K562 (cell line): ENCODE results near the gene AMPD3. TPM values are rescaled to one million over a fixed set of nuclear protein-coding genes. Genes with fewer than 3 reads are reported as not detected.

Source experiments
- BCOR ChIP-seq: fragments of 450-650 bp; IDR thresholded peaks from 2 replicates; pipeline ENCODE4 v1.6.1; 2016
- CHD4 ChIP-seq: fragments of 200-600 bp; sonication (generic); IDR thresholded peaks from 3 replicates; pipeline ENCODE4 v1.6.1; 2012; ENCODE audit warnings: low read depth, mild to moderate bottlenecking, mixed read lengths, low read length, inconsistent platforms; ENCODE audit not compliant: insufficient read depth, insufficient replicate concordance, poor library complexity, severe bottlenecking
- CREB1 ChIP-seq, 2 experiments: sonication (generic) in 1 of 2; formaldehyde crosslinking in 1 of 2; IDR thresholded peaks; 2 replicates each; pipeline versions ENCODE4 v1.6.1 to v1.8.0; 2012 to 2022; ENCODE audit warnings: inconsistent platforms in 1 of 2, mild to moderate bottlenecking in 1 of 2, missing genetic modification reagents in 1 of 2, moderate library complexity in 1 of 2
- ESRRB ChIP-seq: fragments of 250-450 bp; sonication (Bioruptor Pico); IDR thresholded peaks from 2 replicates; pipeline ENCODE4 v1.5.0; 2020; ENCODE audit warnings: mild to moderate bottlenecking, moderate library complexity, borderline replicate concordance
- ETV6 ChIP-seq, 3 experiments: fragments of 150-350 bp in 1 of 3; sonication (generic) in 1 of 3; formaldehyde crosslinking in 1 of 3; IDR thresholded peaks; 2 replicates each; pipeline versions ENCODE4 v1.6.1 to v1.8.0; 2014 to 2022; ENCODE audit warnings: borderline replicate concordance in 2 of 3, low read depth in 2 of 3, antibody characterized with exemption in 1 of 3, low read length in 1 of 3, mild to moderate bottlenecking in 1 of 3, missing genetic modification reagents in 1 of 3
- POLR2A ChIP-seq: fragments of 450-650 bp; conservative IDR thresholded peaks from 2 replicates; pipeline ENCODE4 v1.6.1; 2016
- RBBP5 ChIP-seq: fragments of 200-600 bp; sonication (generic); IDR thresholded peaks from 2 replicates; pipeline ENCODE4 v1.6.1; 2012; ENCODE audit warnings: borderline replicate concordance, mild to moderate bottlenecking, low read length, control low read depth, inconsistent platforms; ENCODE audit not compliant: insufficient read depth, poor library complexity, severe bottlenecking
- SIN3B ChIP-seq: fragments of 450-650 bp; IDR thresholded peaks from 2 replicates; pipeline ENCODE4 v1.6.1; 2017; ENCODE audit warnings: low read depth, mild to moderate bottlenecking, moderate library complexity
- SP1 ChIP-seq: sonication (generic); formaldehyde crosslinking; IDR thresholded peaks from 2 replicates; pipeline ENCODE4 v1.8.1; 2022; ENCODE audit warnings: mild to moderate bottlenecking, missing genetic modification reagents
- SRSF3 ChIP-seq: fragments of 200-400 bp; formaldehyde crosslinking; IDR thresholded peaks from 2 replicates; pipeline ENCODE4 v1.6.1; 2016; ENCODE audit warnings: mild to moderate bottlenecking, low read length, moderate library complexity; ENCODE audit not compliant: insufficient read depth
- TAF1 ChIP-seq: IDR thresholded peaks from 2 replicates; pipeline ENCODE4 v1.6.1; 2011; ENCODE audit warnings: mild to moderate bottlenecking, low read length, moderate library complexity; ENCODE audit not compliant: insufficient read depth, control insufficient read depth, severe bottlenecking; ENCODE audit errors: extremely low read depth
- polyA plus RNA-seq, 8 experiments: library from polyadenylated mRNA; depleted of rRNA in 4 of 8; stranded (reverse) in 5 of 8; unstranded in 3 of 8; fragments of >200 nt; fragmentation: Nextera tagmentation in 2 of 8; fragmentation: Illumina TruSeq in 1 of 8; extraction: Ambion mirVana in 2 of 8; extraction: Trizol in 1 of 8; gene quantifications; 2 replicates each; pipeline versions ENCODE4 v1.2.1 to v1.2.3, GENCODE V29; 2011 to 2014; ENCODE audit warnings: inconsistent platforms in 1 of 8, missing spikeins in 1 of 8
- total RNA-seq, 7 experiments: library from RNA; depleted of rRNA in 6 of 7; stranded (reverse); fragments of >200 nt in 6 of 7; fragmentation: Illumina TruSeq in 2 of 7; extraction: Trizol in 2 of 7; gene quantifications; 2 replicates each; pipeline versions ENCODE4 v1.2.1 to v1.2.3, GENCODE V29; 2011 to 2021; ENCODE audit warnings: low replicate concordance in 1 of 7
- TF ChIP-seq, protein P1 (sequence below): fragments of 250-450 bp; sonication (Bioruptor Pico); IDR thresholded peaks from 2 replicates; pipeline ENCODE4 v1.8.0; 2021; ENCODE audit warnings: mild to moderate bottlenecking, moderate library complexity
- TF ChIP-seq, protein P2 (sequence below): fragments of 200-600 bp; sonication (generic); IDR thresholded peaks from one replicate; pipeline ENCODE4 v1.6.1; 2012; ENCODE audit warnings: mild to moderate bottlenecking, low read depth, low read length, inconsistent platforms

Gene AMPD3
- total and polyA plus RNA-seq, 9 of the 15 experiments (the other 6 are each of a cell fraction or from before 2014, with no cell fraction given), result 4.4 to 23.6 (median 11.2) TPM

DNA sequence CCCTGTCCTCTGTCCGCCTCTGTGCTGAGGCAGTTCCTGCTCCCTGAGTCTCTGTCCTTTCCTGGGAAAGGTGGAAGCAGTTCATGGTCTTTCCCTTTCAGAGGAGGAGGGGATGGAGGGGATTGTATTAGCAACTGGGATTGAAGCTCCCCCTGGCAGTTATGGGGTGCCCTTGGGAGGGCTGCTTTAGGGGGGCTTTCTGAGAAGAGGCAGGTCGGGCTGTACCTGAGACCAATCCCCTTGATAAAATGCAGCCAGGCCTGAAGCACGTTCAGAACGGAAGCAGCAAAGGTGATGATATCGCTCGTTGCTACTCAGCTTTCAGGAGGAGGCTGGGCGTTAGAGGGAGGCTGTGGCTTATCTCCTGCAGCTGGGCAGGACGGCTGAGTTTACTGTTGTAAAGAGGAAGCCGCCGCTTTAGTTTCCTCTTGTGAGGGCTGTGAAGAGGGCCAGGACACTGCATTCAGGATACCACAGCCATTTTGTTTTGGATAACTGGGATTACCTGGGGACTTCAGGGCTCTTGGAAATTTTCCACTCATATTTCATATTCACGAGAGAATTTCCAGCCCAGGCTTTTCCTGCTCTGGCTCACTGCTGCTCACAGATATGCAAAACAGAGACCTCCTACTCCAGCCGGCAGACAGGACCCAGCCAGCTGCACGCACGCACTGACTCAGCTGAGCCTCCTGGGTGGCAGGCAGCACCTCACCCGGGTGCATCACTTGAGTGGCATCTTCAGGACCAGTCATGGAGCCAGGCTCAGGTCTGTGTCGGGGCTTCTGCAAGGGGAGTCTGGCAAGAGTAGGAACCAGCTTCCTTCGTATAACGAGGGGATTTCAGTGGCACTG lies 798 bp downstream of the AMPD3 start (continued):
- TF ChIP-seq CREB1 (IDR thresholded peaks at IDR 0.05) (no peak; the same call in 1 of the 2 replicates), CREB1 (CRISPR knock-in tag; IDR thresholded peaks at IDR 0.05) (no peak), CHD4 (peak; percentile 15), TAF1 (peak; percentile 82), ESRRB (CRISPR knock-in tag) (no peak), SRSF3 (no peak), ETV6 (IDR thresholded peaks at IDR 0.05; ENCODE audit: borderline replicate concordance in 1 of 2, low read depth in 2 of 2, low read length in 1 of 2) (peak; percentile 46 to 67; a peak in 1 of 4 replicates), ETV6 (CRISPR knock-in tag; IDR thresholded peaks at IDR 0.05; ENCODE audit: borderline replicate concordance) (no peak), SP1 (no peak), POLR2A (peak; percentile 78), BCOR (0 out of 2 replicates have a peak, but pooled peaks have one; percentile 9), RBBP5 (peak; percentile 50), SIN3B (no peak)
- TF ChIP-seq, protein P1, sequence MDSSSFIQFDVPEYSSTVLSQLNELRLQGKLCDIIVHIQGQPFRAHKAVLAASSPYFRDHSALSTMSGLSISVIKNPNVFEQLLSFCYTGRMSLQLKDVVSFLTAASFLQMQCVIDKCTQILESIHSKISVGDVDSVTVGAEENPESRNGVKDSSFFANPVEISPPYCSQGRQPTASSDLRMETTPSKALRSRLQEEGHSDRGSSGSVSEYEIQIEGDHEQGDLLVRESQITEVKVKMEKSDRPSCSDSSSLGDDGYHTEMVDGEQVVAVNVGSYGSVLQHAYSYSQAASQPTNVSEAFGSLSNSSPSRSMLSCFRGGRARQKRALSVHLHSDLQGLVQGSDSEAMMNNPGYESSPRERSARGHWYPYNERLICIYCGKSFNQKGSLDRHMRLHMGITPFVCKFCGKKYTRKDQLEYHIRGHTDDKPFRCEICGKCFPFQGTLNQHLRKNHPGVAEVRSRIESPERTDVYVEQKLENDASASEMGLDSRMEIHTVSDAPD (CRISPR knock-in tag), result no peak
- TF ChIP-seq, protein P2, sequence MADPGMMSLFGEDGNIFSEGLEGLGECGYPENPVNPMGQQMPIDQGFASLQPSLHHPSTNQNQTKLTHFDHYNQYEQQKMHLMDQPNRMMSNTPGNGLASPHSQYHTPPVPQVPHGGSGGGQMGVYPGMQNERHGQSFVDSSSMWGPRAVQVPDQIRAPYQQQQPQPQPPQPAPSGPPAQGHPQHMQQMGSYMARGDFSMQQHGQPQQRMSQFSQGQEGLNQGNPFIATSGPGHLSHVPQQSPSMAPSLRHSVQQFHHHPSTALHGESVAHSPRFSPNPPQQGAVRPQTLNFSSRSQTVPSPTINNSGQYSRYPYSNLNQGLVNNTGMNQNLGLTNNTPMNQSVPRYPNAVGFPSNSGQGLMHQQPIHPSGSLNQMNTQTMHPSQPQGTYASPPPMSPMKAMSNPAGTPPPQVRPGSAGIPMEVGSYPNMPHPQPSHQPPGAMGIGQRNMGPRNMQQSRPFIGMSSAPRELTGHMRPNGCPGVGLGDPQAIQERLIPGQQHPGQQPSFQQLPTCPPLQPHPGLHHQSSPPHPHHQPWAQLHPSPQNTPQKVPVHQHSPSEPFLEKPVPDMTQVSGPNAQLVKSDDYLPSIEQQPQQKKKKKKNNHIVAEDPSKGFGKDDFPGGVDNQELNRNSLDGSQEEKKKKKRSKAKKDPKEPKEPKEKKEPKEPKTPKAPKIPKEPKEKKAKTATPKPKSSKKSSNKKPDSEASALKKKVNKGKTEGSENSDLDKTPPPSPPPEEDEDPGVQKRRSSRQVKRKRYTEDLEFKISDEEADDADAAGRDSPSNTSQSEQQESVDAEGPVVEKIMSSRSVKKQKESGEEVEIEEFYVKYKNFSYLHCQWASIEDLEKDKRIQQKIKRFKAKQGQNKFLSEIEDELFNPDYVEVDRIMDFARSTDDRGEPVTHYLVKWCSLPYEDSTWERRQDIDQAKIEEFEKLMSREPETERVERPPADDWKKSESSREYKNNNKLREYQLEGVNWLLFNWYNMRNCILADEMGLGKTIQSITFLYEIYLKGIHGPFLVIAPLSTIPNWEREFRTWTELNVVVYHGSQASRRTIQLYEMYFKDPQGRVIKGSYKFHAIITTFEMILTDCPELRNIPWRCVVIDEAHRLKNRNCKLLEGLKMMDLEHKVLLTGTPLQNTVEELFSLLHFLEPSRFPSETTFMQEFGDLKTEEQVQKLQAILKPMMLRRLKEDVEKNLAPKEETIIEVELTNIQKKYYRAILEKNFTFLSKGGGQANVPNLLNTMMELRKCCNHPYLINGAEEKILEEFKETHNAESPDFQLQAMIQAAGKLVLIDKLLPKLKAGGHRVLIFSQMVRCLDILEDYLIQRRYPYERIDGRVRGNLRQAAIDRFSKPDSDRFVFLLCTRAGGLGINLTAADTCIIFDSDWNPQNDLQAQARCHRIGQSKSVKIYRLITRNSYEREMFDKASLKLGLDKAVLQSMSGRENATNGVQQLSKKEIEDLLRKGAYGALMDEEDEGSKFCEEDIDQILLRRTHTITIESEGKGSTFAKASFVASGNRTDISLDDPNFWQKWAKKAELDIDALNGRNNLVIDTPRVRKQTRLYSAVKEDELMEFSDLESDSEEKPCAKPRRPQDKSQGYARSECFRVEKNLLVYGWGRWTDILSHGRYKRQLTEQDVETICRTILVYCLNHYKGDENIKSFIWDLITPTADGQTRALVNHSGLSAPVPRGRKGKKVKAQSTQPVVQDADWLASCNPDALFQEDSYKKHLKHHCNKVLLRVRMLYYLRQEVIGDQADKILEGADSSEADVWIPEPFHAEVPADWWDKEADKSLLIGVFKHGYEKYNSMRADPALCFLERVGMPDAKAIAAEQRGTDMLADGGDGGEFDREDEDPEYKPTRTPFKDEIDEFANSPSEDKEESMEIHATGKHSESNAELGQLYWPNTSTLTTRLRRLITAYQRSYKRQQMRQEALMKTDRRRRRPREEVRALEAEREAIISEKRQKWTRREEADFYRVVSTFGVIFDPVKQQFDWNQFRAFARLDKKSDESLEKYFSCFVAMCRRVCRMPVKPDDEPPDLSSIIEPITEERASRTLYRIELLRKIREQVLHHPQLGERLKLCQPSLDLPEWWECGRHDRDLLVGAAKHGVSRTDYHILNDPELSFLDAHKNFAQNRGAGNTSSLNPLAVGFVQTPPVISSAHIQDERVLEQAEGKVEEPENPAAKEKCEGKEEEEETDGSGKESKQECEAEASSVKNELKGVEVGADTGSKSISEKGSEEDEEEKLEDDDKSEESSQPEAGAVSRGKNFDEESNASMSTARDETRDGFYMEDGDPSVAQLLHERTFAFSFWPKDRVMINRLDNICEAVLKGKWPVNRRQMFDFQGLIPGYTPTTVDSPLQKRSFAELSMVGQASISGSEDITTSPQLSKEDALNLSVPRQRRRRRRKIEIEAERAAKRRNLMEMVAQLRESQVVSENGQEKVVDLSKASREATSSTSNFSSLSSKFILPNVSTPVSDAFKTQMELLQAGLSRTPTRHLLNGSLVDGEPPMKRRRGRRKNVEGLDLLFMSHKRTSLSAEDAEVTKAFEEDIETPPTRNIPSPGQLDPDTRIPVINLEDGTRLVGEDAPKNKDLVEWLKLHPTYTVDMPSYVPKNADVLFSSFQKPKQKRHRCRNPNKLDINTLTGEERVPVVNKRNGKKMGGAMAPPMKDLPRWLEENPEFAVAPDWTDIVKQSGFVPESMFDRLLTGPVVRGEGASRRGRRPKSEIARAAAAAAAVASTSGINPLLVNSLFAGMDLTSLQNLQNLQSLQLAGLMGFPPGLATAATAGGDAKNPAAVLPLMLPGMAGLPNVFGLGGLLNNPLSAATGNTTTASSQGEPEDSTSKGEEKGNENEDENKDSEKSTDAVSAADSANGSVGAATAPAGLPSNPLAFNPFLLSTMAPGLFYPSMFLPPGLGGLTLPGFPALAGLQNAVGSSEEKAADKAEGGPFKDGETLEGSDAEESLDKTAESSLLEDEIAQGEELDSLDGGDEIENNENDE, result no peak
